GM20431 (cell line): ENCODE measurements around the gene IRX2.

Experiments
- in situ Hi-C: fragments of 300-500 bp; cut with MseI, MboI; formaldehyde crosslinking; loops from one replicate; pipeline ENCODE4 v1.15.0; 2020; ENCODE audit warnings: low sequenced_read_pairs; ENCODE audit not compliant: unreplicated experiment

Gene IRX2

DNA sequence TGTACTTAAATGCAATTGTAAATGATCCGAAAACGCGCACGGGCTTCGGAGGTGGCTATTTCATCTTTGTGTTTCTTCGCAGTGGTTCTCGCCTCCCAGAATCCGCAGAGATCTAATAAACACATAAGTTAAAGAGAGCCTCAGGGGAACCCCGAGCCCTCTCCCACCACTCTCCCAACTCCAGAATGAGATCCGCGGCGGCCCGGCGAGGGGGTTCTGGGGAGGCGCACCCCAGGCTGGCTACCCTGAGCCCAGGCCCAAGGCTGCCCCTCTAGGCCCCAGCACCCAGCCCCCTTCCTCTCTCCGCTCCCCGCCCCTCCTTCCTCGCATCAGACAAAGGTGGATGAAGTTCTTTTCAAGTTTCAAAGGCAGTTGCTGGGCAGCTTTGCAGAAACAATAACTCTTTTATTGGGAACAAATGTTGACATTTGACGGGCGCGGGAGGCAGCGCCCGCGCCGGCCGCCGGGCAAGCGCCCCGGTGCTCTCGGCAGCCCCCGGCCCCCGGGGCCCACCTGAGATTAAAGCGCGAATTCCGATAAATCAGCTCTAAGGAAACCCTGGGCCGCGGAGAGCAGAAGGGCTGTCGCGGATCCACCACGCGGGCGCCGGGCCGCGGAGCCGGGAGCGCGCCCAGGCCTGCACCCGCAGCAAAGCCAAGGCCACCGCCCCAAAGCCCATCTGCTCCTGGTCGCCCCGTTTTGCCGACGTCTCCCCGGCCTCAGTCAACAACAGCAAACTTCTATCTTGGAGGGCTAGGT lies 8.4 kb downstream of the IRX2 start:
- in situ Hi-C loops, result no loop called here

DNA sequence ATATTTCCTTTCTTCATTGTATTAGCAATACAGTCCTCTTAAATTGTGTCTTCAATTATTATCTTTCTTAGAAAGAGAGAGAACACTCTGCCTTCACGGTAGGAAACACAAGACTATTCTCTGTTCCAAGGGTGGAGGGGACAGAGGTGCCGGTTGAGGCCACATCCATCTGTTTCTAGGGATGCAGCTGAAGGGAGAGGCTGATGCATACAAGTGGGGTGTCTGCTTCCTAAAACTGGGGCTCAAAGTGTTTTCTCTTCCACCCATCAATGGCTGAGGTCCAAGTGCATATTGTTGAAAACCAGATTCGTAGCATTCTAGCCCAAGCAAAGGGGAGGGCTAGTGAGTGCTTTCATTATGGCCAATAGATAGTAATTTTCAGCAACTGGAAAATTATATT lies 9.5 kb downstream of the IRX2 start:
- in situ Hi-C loops, result no loop called here

- in situ Hi-C loops, result no loop called here
Observed at GRCh38 chr5:2740876-2741555, 10.5 kb downstream of the IRX2 start.

DNA sequence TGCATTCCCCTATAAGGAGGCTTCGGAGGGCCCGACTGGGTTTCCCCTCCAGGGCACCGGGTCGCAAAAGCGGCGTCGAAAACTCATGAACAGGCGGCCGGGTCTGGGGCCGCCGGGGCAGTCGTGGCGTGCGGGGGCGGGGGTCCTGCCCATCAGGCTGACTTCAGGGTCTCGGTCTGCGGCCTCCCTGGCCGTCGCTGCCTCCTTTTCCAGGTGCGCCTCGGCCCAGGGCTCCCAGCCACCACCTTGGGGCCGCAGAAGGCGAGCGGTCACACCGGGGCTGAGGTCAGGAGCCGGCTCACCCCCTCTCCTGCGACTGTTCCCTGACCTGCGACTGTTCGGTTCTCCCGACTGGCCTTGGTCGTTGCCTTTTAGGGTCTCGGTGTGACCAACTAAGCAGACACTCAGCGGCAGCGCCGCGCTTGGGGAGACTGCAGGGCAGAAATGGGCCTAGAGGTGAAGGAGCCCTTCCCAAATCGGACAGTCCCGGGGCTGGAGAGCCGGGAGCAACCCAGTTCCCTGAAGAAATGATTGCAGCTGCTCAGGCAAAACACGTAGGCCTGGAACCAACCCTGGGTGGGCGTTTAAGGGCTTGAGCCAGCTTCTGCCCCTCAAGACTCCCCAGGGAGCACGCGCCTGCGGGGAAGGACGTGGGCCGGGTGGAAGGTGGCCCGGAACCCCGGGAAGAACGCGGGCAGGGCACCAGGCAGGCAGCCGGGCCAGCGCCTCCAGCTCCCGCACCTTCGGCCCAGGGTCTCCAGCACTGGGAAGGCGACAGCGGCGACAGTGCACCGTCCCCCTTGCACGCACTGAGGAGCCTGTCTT lies 11.2 kb downstream of the IRX2 start:
- in situ Hi-C loops, result no loop called here

GRCh38 chr5:2739360-2740050 lies 12.0 kb downstream of the IRX2 start:
- in situ Hi-C loops, result no loop called here

- in situ Hi-C loops, result no loop called here
Observed at GRCh38 chr5:2738700-2739359, 12.6 kb downstream of the IRX2 start.

GRCh38 chr5:2738156-2738699 lies 13.2 kb downstream of the IRX2 start:
- in situ Hi-C loops, result no loop called here

- in situ Hi-C loops, result no loop called here
Observed at GRCh38 chr5:2737273-2738155, 14.0 kb downstream of the IRX2 start.

GRCh38 chr5:2736872-2737271 lies 14.6 kb downstream of the IRX2 start:
- in situ Hi-C loops, result no loop called here

DNA sequence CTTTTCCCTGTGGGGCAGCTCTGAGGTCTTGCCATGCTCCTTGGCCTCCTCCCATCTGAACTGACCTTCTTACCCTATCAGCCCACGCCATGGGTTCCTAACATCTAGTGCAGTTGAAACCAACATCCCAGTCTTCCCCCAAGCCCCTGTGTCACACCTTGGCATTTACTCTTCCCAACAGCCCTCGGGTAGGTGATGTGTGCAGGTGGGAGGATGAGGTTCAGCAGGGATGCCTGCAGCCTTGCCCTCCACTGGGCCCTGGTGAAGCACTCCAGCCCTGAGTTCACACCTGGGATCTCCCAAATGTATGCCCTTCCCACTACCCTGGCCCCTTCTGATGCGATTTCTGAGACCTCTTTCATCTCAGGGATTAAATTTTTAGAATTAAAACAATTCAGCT lies 15.5 kb downstream of the IRX2 start:
- in situ Hi-C loops, result no loop called here

DNA sequence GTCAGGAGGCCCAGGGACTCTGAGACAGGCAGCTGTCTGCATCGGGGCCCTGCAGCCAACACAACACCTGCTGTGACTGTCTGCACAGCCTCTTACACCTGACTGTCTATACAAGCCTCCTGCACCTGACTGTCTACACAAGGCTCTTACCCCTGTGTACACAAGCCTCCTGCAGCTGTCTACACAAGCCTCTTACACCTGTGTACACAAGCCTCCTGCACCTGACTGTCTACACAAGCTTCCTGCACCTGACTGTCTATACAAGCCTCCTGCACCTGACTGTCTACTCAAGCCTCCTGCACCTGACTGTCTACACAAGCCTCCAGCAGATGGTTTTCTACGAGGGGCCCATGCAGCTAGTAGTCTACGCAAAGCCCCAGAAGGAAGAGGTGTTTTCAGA lies 18.6 kb downstream of the IRX2 start:
- in situ Hi-C loops, result no loop called here

GRCh38 chr5:2732004-2732403 lies 19.5 kb downstream of the IRX2 start:
- in situ Hi-C loops, result no loop called here

DNA sequence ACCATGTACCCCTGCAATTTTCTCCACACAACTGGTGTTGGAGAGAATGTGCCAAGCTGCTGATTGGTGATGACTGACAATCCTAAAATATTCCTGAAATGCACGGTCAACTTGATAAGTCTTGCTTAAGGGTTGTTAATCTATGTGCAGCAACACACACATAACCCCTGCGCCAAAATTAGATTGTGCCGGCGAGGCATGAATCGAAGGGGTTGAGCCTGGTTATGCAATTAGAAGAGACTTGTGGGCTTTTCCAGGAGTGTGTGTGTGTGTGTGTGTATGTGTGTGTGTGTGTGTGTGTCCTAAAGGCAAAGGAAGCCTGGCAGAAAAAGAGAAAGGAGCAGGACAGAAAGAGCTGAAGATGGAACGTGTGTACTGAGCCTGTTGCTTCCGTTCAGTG lies 22.3 kb downstream of the IRX2 start:
- in situ Hi-C loops, result no loop called here

DNA sequence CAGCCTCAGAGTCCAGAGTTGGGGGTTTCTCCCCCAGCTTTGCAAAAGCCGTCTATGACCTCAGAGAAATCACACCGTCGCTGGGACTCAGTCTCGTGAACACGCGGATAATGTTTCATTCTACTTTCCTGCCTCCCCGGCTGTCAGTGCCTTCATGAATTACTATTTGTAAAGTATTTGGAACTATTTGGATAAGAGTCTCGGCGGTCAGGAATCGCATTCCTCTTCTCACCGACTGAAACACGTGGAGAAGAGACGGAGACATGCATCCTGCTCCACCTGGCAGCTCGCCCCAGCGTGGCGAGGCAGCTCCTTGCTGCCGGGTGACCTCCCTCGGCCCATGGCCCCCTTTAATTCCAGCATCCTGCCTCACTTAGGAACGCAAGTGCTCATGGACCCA lies 23.9 kb downstream of the IRX2 start:
- in situ Hi-C loops, result no loop called here

DNA sequence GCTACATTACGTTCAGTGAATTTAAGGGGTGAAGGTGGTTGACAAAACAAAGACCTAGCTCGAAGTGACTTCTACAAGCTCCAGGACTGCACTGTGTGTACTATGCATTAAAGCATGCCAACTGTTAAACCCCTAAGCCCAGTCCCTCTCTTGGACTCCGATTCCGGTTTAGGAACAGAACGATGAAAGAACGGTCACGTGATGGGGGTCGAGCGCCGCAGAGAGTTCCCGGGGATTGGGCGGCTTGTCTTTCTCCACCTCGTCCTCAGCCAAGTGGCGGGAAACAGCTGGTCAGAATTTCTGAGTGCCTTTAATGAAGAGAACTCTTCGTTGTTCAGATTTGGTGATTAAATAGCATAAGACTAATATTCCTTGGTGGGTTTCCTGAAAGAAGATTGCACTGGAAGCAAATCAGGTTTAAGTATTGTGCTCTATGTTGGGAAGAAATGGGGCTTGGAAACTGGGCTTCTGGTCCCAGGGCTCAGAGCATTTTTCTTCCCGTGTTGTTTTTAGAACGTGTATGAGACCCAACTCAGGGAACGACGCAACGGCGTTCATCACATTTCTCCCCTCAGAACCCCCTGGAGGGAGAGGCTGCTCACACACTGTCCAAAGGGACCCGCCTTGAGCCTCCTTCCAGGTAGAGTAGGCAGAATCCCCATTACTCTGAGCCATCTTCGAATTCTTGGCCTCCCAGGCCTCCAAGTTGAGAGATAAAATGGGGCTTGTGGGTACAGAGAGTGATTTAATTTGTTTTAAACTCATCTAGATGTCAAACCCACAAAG lies 25.3 kb downstream of the IRX2 start:
- in situ Hi-C loops, result no loop called here

- in situ Hi-C loops, result no loop called here
Observed at GRCh38 chr5:2724831-2725230, 26.6 kb downstream of the IRX2 start.

DNA sequence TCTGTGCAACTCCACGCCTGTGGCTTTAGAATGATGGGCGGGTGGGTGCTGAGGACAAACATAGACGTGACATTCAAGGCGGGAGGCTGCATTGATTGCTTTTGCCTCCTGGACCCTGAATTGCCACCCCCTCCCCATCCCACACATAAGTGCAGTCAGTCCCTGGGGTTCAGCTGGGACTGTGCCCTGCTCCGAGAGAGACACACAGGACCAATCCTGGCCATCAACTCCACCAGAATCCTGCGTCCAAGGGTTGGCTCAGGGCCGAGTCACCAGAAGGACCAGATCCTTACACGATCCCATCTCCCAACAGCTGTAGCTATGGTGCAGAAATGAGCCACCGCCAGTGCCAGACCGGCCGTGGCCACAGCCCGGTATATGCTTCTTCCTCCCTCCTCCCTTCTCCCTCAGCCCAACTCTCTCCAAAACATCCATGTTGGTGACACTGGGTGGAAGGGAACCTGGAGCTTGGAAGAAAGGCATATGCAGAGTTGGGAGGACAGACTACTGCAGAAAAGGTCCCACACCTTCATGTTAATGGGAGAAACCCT lies 27.4 kb downstream of the IRX2 start:
- in situ Hi-C loops, result no loop called here

DNA sequence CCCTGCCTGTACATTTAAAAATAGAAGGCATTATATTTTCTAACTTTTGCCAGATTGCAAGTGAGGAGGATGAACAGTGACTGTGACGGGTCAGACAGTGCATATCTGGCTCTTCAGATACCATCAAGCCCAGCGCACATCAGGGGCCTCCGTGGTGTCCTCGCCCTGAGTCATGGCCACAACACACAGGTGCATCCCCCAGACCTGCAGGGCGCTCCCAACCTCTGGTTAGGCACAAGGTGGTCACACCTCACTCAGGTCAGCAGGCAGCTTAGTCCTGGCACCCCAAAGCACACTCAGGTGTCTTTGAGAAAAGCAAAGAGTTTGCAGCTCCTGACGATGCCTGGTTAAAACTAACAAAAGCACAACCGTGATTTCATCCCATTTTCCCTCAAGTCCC lies 28.6 kb downstream of the IRX2 start:
- in situ Hi-C loops, result no loop called here
